ENCODE measurements around the gene PCLAF.

- TF ChIP-seq CTCF (IDR thresholded peaks at IDR 0.05), result no peak
- TF ChIP-seq POLR2A (IDR thresholded peaks at IDR 0.05), result no peak
Measured at GRCh38 chr15:64425221-64425620, 44.0 kb upstream of the PCLAF start.
